GM19025 (cell line): Measurements from ENCODE around the gene PTPRG.
"Not testable (repeated sequence)": the region's sequence is repeated elsewhere in the genome, so short reads cannot be mapped to it uniquely, and the experiment has no call there.

Experiments used
- ATAC-seq: cut with Tn5 transposase; IDR thresholded peaks from one replicate; pipeline ENCODE4 v1.9.1; 2021; ENCODE audit warnings: mild to moderate bottlenecking, low read depth, moderate library complexity; ENCODE audit not compliant: unreplicated experiment

PTPRG gene

GRCh38 chr3:61810953-61811497, 249.7 kb downstream of the PTPRG start:
- no peak for ATAC-seq

- no peak for ATAC-seq
Observed at GRCh38 chr3:61811652-61812051, 250.3 kb downstream of the PTPRG start.

GRCh38 chr3:61812085-61812484, 250.7 kb downstream of the PTPRG start:
- no peak for ATAC-seq

- no peak for ATAC-seq
Observed at GRCh38 chr3:61812517-61812916, 251.1 kb downstream of the PTPRG start.

- ATAC-seq = no peak
Observed at GRCh38 chr3:61813636-61814035, 252.3 kb downstream of the PTPRG start.

- ATAC-seq = no peak
Observed at GRCh38 chr3:61814674-61815073, 253.3 kb downstream of the PTPRG start.

GRCh38 chr3:61816304-61816703, 254.9 kb downstream of the PTPRG start:
- not testable (repeated sequence) for ATAC-seq

- ATAC-seq = no peak
Observed at GRCh38 chr3:61819861-61820260, 258.5 kb downstream of the PTPRG start.

- ATAC-seq = no peak
Observed at GRCh38 chr3:61820306-61820992, 259.1 kb downstream of the PTPRG start.

GRCh38 chr3:61821823-61822251, 260.5 kb downstream of the PTPRG start:
- ATAC-seq = no peak

GRCh38 chr3:61822588-61822987, 261.2 kb downstream of the PTPRG start:
- no peak for ATAC-seq

GRCh38 chr3:61824553-61825135, 263.3 kb downstream of the PTPRG start:
- no peak for ATAC-seq

- no peak for ATAC-seq
Observed at GRCh38 chr3:61826161-61826560, 264.8 kb downstream of the PTPRG start.

- ATAC-seq = no peak
Observed at GRCh38 chr3:61828184-61828874, 267.0 kb downstream of the PTPRG start.

GRCh38 chr3:61828880-61829721, 267.7 kb downstream of the PTPRG start:
- no peak for ATAC-seq

GRCh38 chr3:61829722-61830350, 268.5 kb downstream of the PTPRG start:
- no peak for ATAC-seq

GRCh38 chr3:61831973-61832372, 270.6 kb downstream of the PTPRG start:
- ATAC-seq = no peak

GRCh38 chr3:61832375-61833229, 271.2 kb downstream of the PTPRG start:
- ATAC-seq = no peak

- no peak for ATAC-seq
Observed at GRCh38 chr3:61839256-61839655, 277.9 kb downstream of the PTPRG start.
